ENCODE results near the gene SFXN2.

SFXN2 gene

GRCh38 chr10:102745157-102745556 is 30.7 kb downstream of the SFXN2 start:
- CTCF ChIA-PET, result interaction anchor here (1.0 to 6.0 kb wide), 7 partner anchors 8 to 499 kb away, joined by 3 to 25 read pairs (median 4); no protein-coding TSS in a partner anchor
- POLR2A ChIA-PET, result no interaction called here
- TF ChIP-seq CTCF (IDR thresholded peaks at IDR 0.05; ENCODE audit: insufficient read depth, low read length, missing control alignments), result no peak
- H3K4me3 ChIP-seq (ENCODE audit: low read depth, low read length), result peak overlapping the region; percentile 100
- DNase-seq (ENCODE audit: low read depth, low spot score), result no peak

- DNase-seq (ENCODE audit: low read depth, low spot score), result peak; percentile 64
- CTCF ChIA-PET, result interaction anchor here (0.6 to 5.2 kb wide), 20 partner anchors 8 to 491 kb away, joined by 3 to 50 read pairs (median 6); partner anchors contain the start of gene WBP1L
- POLR2A ChIA-PET, result interaction anchor here (0.8 to 3.4 kb wide), 4 partner anchors 9 to 24 kb away, joined by 4 to 29 read pairs (median 9); partner anchors contain the start of gene WBP1L
- TF ChIP-seq CTCF (IDR thresholded peaks at IDR 0.05; ENCODE audit: insufficient read depth, low read length, missing control alignments), result no peak
- H3K4me3 ChIP-seq (ENCODE audit: low read depth, low read length), result no peak overlapping the region
Measured at GRCh38 chr10:102752266-102752930, 38.0 kb downstream of the SFXN2 start.

GRCh38 chr10:102752934-102753664 is 38.7 kb downstream of the SFXN2 start:
- ChIA-PET POLR2A (interaction anchor here (0.8 to 3.4 kb wide), 4 partner anchors 10 to 23 kb away, joined by 4 to 29 read pairs (median 9); partner anchors contain the start of gene WBP1L), CTCF (interaction anchor here (0.9 to 5.2 kb wide), 23 partner anchors 8 to 491 kb away, joined by 3 to 50 read pairs (median 5); partner anchors contain the start of gene WBP1L)
- peak; percentile 58 for TF ChIP-seq CTCF (IDR thresholded peaks at IDR 0.05; ENCODE audit: insufficient read depth, low read length, missing control alignments)

GRCh38 chr10:102753718-102754117 is 39.3 kb downstream of the SFXN2 start:
- TF ChIP-seq CTCF (IDR thresholded peaks at IDR 0.05; ENCODE audit: insufficient read depth, low read length, missing control alignments), result no peak
- no peak overlapping the region for H3K4me3 ChIP-seq (ENCODE audit: low read depth, low read length)
- no peak for DNase-seq (ENCODE audit: low read depth, low spot score)
- ChIA-PET CTCF (interaction anchor here (0.9 to 5.2 kb wide), 19 partner anchors 8 to 490 kb away, joined by 3 to 50 read pairs (median 5); partner anchors contain the start of gene WBP1L), POLR2A (interaction anchor here (1.9 to 3.4 kb wide), 3 partner anchors 11 to 22 kb away, joined by 8 to 29 read pairs (median 10); partner anchors contain the start of gene WBP1L)

More at GRCh38 chr10:102752934-102753664, 38.7 kb downstream of the SFXN2 start:
- peak; percentile 67 for DNase-seq (ENCODE audit: low read depth, low spot score)
- H3K4me3 ChIP-seq (ENCODE audit: low read depth, low read length), result no peak overlapping the region; the same call in 1 of the 2 replicates

GRCh38 chr10:102757323-102757722 is 42.9 kb downstream of the SFXN2 start:
- ChIA-PET CTCF (interaction anchor here (1.0 kb wide), 1 partner anchor 17 kb away, joined by 3 read pairs; no protein-coding TSS in a partner anchor), POLR2A (no interaction called here)
- H3K4me3 ChIP-seq (ENCODE audit: low read depth, low read length), result no peak overlapping the region
- no peak for DNase-seq (ENCODE audit: low read depth, low spot score)
- TF ChIP-seq CTCF (IDR thresholded peaks at IDR 0.05; ENCODE audit: insufficient read depth, low read length, missing control alignments), result no peak
